Measurements from ENCODE around the gene RBM23.
"Not testable (repeated sequence)": the region's sequence is repeated elsewhere in the genome, so short reads cannot be mapped to it uniquely, and the experiment has no call there.

RBM23 gene

GRCh38 chr14:22861651-22862050 is 57.3 kb downstream of the RBM23 start:
- DNase-seq: no peak

GRCh38 chr14:22860377-22860776 is 58.6 kb downstream of the RBM23 start:
- not testable (repeated sequence) for DNase-seq

- no peak for DNase-seq
These were observed 62.5 kb downstream of the RBM23 start for GRCh38 chr14:22856428-22856827.

GRCh38 chr14:22854963-22855724 is 63.8 kb downstream of the RBM23 start:
- DNase-seq: no peak

- not testable (repeated sequence) for DNase-seq
These were observed 64.7 kb downstream of the RBM23 start for GRCh38 chr14:22854296-22854695.

- DNase-seq: peak; percentile 95
These were observed 65.8 kb downstream of the RBM23 start for GRCh38 chr14:22852940-22853767.

DNA sequence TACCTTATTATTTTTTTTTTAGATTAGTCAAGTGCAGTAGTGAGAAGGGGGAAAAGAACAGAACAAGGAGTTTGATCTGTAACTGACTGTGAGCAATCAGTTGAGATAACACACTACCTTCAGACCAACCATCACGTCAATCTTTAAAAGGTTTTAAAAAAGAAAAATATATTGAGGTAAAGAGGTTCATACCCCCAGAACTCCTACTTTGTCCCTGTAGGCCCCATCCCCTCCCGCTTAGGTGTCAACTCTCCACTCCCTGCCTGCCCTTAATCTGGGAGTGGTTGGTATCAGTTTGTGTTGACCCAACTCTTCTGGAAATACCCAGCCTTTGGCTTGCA is 66.4 kb downstream of the RBM23 start:
- DNase-seq: no peak

DNA sequence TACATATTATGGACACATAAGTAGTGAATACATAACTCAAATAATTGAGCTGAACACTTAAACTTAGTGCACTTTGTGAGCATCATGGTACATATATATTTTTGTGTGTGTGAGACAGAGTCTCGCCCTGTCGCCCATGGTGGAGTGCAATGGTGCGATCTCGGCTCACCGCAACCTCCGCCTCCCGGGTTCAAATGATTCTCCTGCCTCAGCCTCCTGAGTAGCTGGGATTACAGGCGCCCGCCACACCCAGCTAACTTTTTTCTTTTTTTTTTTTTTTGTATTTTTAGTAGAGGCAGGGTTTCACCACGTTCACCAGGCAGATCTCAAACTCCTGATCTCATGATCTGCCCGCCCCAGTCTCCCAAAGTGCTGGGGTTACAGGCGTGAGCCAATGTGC is 66.8 kb downstream of the RBM23 start:
- not testable (repeated sequence) for DNase-seq

- DNase-seq: no peak
These were observed 67.8 kb downstream of the RBM23 start for GRCh38 chr14:22850944-22851764.

DNA sequence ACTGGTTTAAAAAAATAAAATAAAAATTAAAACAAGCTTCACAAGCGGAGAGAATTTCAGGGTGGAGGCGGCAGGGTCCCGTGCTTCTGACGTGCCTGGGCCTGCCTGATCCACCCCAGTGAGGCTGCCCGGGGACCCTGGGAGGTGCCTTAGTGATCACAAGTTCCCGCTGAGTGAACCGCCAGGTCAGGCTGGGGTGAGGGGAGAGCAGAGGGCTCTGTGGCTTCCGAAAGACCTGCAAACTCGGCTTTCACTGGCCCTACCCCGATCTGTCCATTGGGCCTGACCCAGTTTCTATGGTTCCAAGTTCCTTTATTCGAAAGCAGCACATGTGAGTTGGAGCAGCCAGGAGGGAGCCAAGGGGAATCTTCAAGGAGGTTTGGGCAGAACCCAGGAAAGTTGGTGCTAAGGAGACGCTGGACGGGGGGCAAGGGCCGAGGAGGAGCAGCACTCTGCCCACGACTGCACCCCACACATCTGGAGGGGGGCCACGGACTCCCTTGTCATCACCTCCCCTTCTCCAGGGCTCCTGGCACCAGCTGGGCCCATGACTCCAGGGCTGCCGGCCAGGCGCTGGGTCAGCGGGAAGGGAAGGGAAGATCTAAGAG is 69.6 kb downstream of the RBM23 start:
- no peak for DNase-seq

GRCh38 chr14:22848351-22849164 is 70.4 kb downstream of the RBM23 start:
- no peak for DNase-seq

DNA sequence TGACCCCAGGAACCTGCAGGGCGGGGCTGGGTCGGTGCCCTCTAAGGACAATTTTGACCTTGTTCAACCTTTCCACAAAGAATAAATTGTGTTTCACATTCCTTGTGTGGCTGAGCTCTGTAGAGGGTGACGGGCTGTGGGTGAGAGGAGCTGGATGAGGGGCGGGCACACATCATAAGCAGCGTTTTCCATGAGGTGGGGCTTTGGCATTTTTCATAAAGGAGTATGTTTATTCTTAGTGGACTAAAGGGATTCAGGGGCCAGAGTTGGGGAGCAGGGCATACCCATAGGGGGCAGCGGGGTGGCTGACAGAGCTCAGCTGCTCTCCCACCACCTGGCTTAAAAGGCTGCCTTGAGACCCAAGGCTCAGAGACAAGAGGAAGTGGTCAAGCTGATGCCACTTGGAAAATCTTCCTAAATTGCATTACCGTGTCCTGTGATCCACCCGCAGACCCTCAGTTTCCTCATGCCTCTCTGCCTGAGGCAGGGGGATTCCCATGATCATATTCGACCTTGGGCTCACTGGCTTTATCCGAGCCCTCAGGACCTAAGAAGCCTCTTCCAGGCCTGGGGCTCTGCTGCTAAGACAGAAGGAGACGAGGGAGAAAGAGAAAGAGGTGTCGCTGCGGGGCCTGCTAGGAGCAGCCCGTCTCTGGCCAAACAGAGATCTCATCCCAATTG is 71.1 kb downstream of the RBM23 start:
- DNase-seq: no peak

- no peak for DNase-seq
These were observed 72.1 kb downstream of the RBM23 start for GRCh38 chr14:22846811-22847307.

DNA sequence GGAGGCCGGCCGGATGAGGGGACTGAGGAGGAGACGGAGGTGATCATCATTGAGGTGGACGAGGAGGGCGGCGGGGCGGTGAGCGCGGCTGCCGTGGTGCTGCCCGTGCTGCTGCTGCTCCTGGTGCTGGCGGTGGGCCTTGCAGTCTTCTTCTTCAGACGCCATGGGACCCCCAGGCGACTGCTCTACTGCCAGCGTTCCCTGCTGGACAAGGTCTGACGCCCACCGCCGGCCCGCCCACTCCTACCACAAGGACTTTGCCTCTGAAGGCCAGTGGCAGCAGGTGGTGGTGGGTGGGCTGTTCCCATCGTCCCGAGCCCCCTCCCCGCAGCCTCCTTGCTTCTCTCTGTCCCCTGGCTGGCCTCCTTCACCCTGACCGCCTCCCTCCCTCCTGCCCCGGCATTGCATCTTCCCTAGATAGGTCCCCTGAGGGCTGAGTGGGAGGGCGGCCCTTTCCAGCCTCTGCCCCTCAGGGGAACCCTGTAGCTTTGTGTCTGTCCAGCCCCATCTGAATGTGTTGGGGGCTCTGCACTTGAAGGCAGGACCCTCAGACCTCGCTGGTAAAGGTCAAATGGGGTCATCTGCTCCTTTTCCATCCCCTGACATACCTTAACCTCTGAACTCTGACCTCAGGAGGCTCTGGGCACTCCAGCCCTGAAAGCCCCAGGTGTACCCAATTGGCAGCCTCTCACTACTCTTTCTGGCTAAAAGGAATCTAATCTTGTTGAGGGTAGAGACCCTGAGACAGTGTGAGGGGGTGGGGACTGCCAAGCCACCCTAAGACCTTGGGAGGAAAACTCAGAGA is 72.9 kb downstream of the RBM23 start:
- no peak for DNase-seq

- no peak for DNase-seq
These were observed 73.9 kb downstream of the RBM23 start for GRCh38 chr14:22845103-22845394.

GRCh38 chr14:22844221-22845102 is 74.5 kb downstream of the RBM23 start:
- no peak for DNase-seq

All from T-helper 9 cell (primary cell).